ENCODE measurements around the gene SRGN.
"Not testable (repeated sequence)": the region's sequence is repeated elsewhere in the genome, so short reads cannot be mapped to it uniquely, and the experiment has no call there.

SRGN gene

GRCh38 chr10:69141304-69141703 is 53.4 kb downstream of the SRGN start:
- no peak for DNase-seq (ENCODE audit: low spot score)

- not testable (repeated sequence) for DNase-seq (ENCODE audit: low spot score)
These were observed 54.2 kb downstream of the SRGN start for GRCh38 chr10:69142074-69142473.

- DNase-seq (ENCODE audit: low spot score): no peak
These were observed 55.1 kb downstream of the SRGN start for GRCh38 chr10:69142983-69143382.

GRCh38 chr10:69145329-69145728 is 57.4 kb downstream of the SRGN start:
- DNase-seq (ENCODE audit: low spot score): no peak

- DNase-seq (ENCODE audit: low spot score): no peak
These were observed 58.0 kb downstream of the SRGN start for GRCh38 chr10:69145864-69146263.

- DNase-seq (ENCODE audit: low spot score): no peak
These were observed 58.9 kb downstream of the SRGN start for GRCh38 chr10:69146759-69147158.

- DNase-seq (ENCODE audit: low spot score): no peak
These were observed 64.1 kb downstream of the SRGN start for GRCh38 chr10:69151984-69152383.

GRCh38 chr10:69153227-69153626 is 65.3 kb downstream of the SRGN start:
- no peak for DNase-seq (ENCODE audit: low spot score)

Data from iPS-NIHi11 (cell line).